GM12878 (cell line): ENCODE results near the gene SLC4A1. TPM values are rescaled to one million over a fixed set of nuclear protein-coding genes. Genes with fewer than 3 reads are reported as not detected.

Experiments used
- ATF7 ChIP-seq: fragments of 450-650 bp; IDR thresholded peaks from 2 replicates; pipeline ENCODE4 v1.6.1; 2016; ENCODE audit warnings: low read depth, mild to moderate bottlenecking
- BACH1 ChIP-seq: fragments of 450-650 bp; IDR thresholded peaks from 2 replicates; pipeline ENCODE4 v1.6.1; 2017; ENCODE audit warnings: mild to moderate bottlenecking, borderline replicate concordance
- CUX1 ChIP-seq: IDR thresholded peaks from 2 replicates; pipeline ENCODE4 v1.6.1; 2012; ENCODE audit warnings: improper control_type of control experiment, low read depth, low read length; ENCODE audit not compliant: insufficient replicate concordance
- E2F4 ChIP-seq: IDR thresholded peaks from 2 replicates; pipeline ENCODE4 v1.6.1; 2012; ENCODE audit warnings: low read depth, low read length, improper control_type of control experiment
- EED ChIP-seq: sonication (generic); IDR thresholded peaks from 2 replicates; pipeline ENCODE4 v1.6.1; 2016; ENCODE audit warnings: antibody characterized with exemption, low read depth
- EZH2 ChIP-seq: IDR thresholded peaks from 2 replicates; pipeline ENCODE4 v1.6.1; 2012; ENCODE audit warnings: low read depth, mild to moderate bottlenecking, control low read depth, inconsistent platforms, low read length, borderline replicate concordance; ENCODE audit not compliant: control insufficient read depth
- GATAD2B ChIP-seq: fragments of 450-650 bp; conservative IDR thresholded peaks from 2 replicates; pipeline ENCODE4 v1.6.1; 2017; ENCODE audit warnings: low read depth, mild to moderate bottlenecking, moderate library complexity
- LARP7 ChIP-seq: fragments of 450-650 bp; IDR thresholded peaks from 2 replicates; pipeline ENCODE4 v1.6.1; 2017; ENCODE audit warnings: mild to moderate bottlenecking
- MEF2A ChIP-seq: IDR thresholded peaks from 2 replicates; pipeline ENCODE4 v1.6.1; 2011; ENCODE audit warnings: low read depth, mild to moderate bottlenecking, low read length, moderate library complexity; ENCODE audit not compliant: insufficient read depth
- MEF2B ChIP-seq: fragments of 450-650 bp; IDR thresholded peaks from 2 replicates; pipeline ENCODE4 v1.6.1; 2018; ENCODE audit warnings: mild to moderate bottlenecking, moderate library complexity; ENCODE audit not compliant: partially characterized antibody, poor library complexity, severe bottlenecking
- NBN ChIP-seq: fragments of 450-650 bp; IDR thresholded peaks from 2 replicates; pipeline ENCODE4 v1.6.1; 2016
- PAX5 ChIP-seq: IDR thresholded peaks from 2 replicates; pipeline ENCODE4 v1.6.1; 2011; ENCODE audit warnings: low read depth, low read length, borderline replicate concordance
- PRDM15 ChIP-seq: fragments of 450-650 bp; formaldehyde crosslinking; IDR thresholded peaks from 2 replicates; pipeline ENCODE4 v1.4.0; 2020; ENCODE audit warnings: mild to moderate bottlenecking, moderate library complexity
- RAD21 ChIP-seq: IDR thresholded peaks from 2 replicates; pipeline ENCODE4 v1.6.1; 2011; ENCODE audit warnings: mild to moderate bottlenecking, low read depth, low read length, moderate library complexity; ENCODE audit not compliant: insufficient read depth
- SMAD1 ChIP-seq: fragments of 450-650 bp; IDR thresholded peaks from 2 replicates; pipeline ENCODE4 v1.6.1; 2018; ENCODE audit warnings: mild to moderate bottlenecking, low read depth; ENCODE audit not compliant: partially characterized antibody
- STAT1 ChIP-seq: fragments of 450-650 bp; conservative IDR thresholded peaks from 2 replicates; pipeline ENCODE4 v1.6.1; 2014; ENCODE audit warnings: antibody characterized with exemption, mild to moderate bottlenecking
- SUZ12 ChIP-seq: fragments of 200-600 bp; sonication (generic); IDR thresholded peaks from one replicate; pipeline ENCODE4 v1.6.1; 2018; ENCODE audit warnings: antibody characterized with exemption, mild to moderate bottlenecking; ENCODE audit not compliant: unreplicated experiment
- USF1 ChIP-seq: IDR thresholded peaks from 2 replicates; pipeline ENCODE4 v1.6.1; 2011; ENCODE audit warnings: borderline replicate concordance, low read depth, mild to moderate bottlenecking, moderate library complexity, mixed read lengths, low read length; ENCODE audit not compliant: insufficient read depth; ENCODE audit errors: extremely low read length
- YBX1 ChIP-seq: fragments of 450-650 bp; IDR thresholded peaks from 2 replicates; pipeline ENCODE4 v1.6.1; 2016; ENCODE audit warnings: antibody characterized with exemption
- polyA plus RNA-seq, 11 experiments: library from polyadenylated mRNA; depleted of rRNA in 4 of 11; unstranded in 6 of 11; stranded (reverse) in 5 of 11; fragments of >200 nt; fragmentation: Nextera tagmentation in 4 of 11; fragmentation: Illumina TruSeq in 1 of 11; extraction: Ambion mirVana in 4 of 11; extraction: Trizol in 1 of 11; gene quantifications; 1 replicate in 1 of 11; 2 replicates in 10 of 11; pipeline versions ENCODE4 v1.2.1 to v1.2.3, GENCODE V29; 2011 to 2016; ENCODE audit warnings: inconsistent platforms in 2 of 11, missing spikeins in 2 of 11, low read depth in 1 of 11
- total RNA-seq, 4 experiments: library from RNA; depleted of rRNA in 3 of 4; stranded (reverse); fragments of >200 nt in 3 of 4; fragmentation: Illumina TruSeq in 1 of 4; extraction: Trizol in 1 of 4; gene quantifications; 2 replicates each; pipeline versions ENCODE4 v1.2.1 to v1.2.3, GENCODE V29; 2013 to 2021

The SLC4A1 gene
- total and polyA plus RNA-seq, 10 of the 15 experiments (the other 5 are each of a cell fraction or from before 2014, with no cell fraction given), result 0.03 TPM; not detected in 9

GRCh38 chr17:44279666-44280391 lies 11.9 kb upstream of the SLC4A1 start (continued):
- TF ChIP-seq PRDM15 (CRISPR knock-in tag), result no peak
- TF ChIP-seq YBX1, result no peak
- no peak for TF ChIP-seq E2F4
- no peak for TF ChIP-seq STAT1
- 0 out of 2 replicates have a peak, but pooled peaks have one; percentile 35 for TF ChIP-seq NBN
- no peak for TF ChIP-seq CUX1
- TF ChIP-seq RAD21, result no peak
- no peak for TF ChIP-seq SMAD1
- TF ChIP-seq MEF2B, result peak; percentile 24
- TF ChIP-seq EZH2, result no peak
- TF ChIP-seq ATF7, result peak; percentile 87
- TF ChIP-seq EED, result peak; percentile 89
- TF ChIP-seq MEF2A, result 0 out of 2 replicates have a peak, but pooled peaks have one; percentile 16
- no peak for TF ChIP-seq LARP7
- TF ChIP-seq SUZ12, result no peak
- TF ChIP-seq BACH1, result no peak
- TF ChIP-seq USF1, result no peak
- peak; percentile 79 for TF ChIP-seq PAX5
- TF ChIP-seq GATAD2B, result peak; percentile 55; the same call in 1 of the 2 replicates
